ENCODE results near the gene AOC2. TPM values are rescaled to one million over a fixed set of nuclear protein-coding genes. Genes with fewer than 3 reads are reported as not detected.

The AOC2 gene
- total RNA-seq, 3 donors from 2014 or later: 1.8 to 11.8 (median 2.3) TPM

GRCh38 chr17:42845918-42846593 lies 1.7 kb downstream of the AOC2 start:
- no peaks in the 10 kb centered on the region for H3K9me3 ChIP-seq
- TF ChIP-seq POLR2AphosphoS5 (IDR thresholded peaks at IDR 0.05) (no peak), CTCF (IDR thresholded peaks at IDR 0.05) (no peak), POLR2A (IDR thresholded peaks at IDR 0.05) (no peak)
- H3K27me3 ChIP-seq: no peaks in the 10 kb centered on the region
- intact Hi-C loops (cut with DNase I; ENCODE audit: low total_unique reads): loop anchor here (10.0 kb wide), 1 partner anchor 489 kb away; no protein-coding TSS in a partner anchor
- H3K36me3 ChIP-seq: no peaks in the 10 kb centered on the region
- DNase-seq (ENCODE audit: low spot score in 2 of 2): no peak
- no peaks in the 10 kb centered on the region for H3K4me1 ChIP-seq
- peak overlapping the region in 1 of 2 donors; percentile 59 for H3K27ac ChIP-seq
- H3K4me3 ChIP-seq: no peak overlapping the region

GRCh38 chr17:42846594-42847280 lies 2.4 kb downstream of the AOC2 start:
- H3K27me3 ChIP-seq: no peaks in the 10 kb centered on the region
- H3K27ac ChIP-seq: peak overlapping the region in 1 of 2 donors; percentile 59
- intact Hi-C loops (cut with DNase I; ENCODE audit: low total_unique reads): loop anchor here (10.0 kb wide), 1 partner anchor 488 kb away; no protein-coding TSS in a partner anchor
- DNase-seq (ENCODE audit: low spot score in 2 of 2): no peak
- no peaks in the 10 kb centered on the region for H3K36me3 ChIP-seq
- no peak overlapping the region for H3K4me3 ChIP-seq
- no peak for TF ChIP-seq CTCF (IDR thresholded peaks at IDR 0.05)
- no peak for TF ChIP-seq POLR2AphosphoS5 (IDR thresholded peaks at IDR 0.05)
- TF ChIP-seq POLR2A (IDR thresholded peaks at IDR 0.05): no peak
- no peaks in the 10 kb centered on the region for H3K4me1 ChIP-seq
- H3K9me3 ChIP-seq: no peaks in the 10 kb centered on the region

GRCh38 chr17:42848093-42848492 lies 3.7 kb downstream of the AOC2 start:
- no peak for DNase-seq (ENCODE audit: low spot score in 2 of 2)
- no peaks in the 10 kb centered on the region for H3K36me3 ChIP-seq
- no peaks in the 10 kb centered on the region for H3K4me1 ChIP-seq
- TF ChIP-seq CTCF (IDR thresholded peaks at IDR 0.05): no peak
- no peak for TF ChIP-seq POLR2AphosphoS5 (IDR thresholded peaks at IDR 0.05)
- TF ChIP-seq POLR2A (IDR thresholded peaks at IDR 0.05): no peak
- H3K27ac ChIP-seq: no peak overlapping the region
- H3K27me3 ChIP-seq: no peaks in the 10 kb centered on the region
- intact Hi-C loops (cut with DNase I; ENCODE audit: low total_unique reads): loop anchor here (10.0 kb wide), 1 partner anchor 487 kb away; no protein-coding TSS in a partner anchor
- no peak overlapping the region for H3K4me3 ChIP-seq
- H3K9me3 ChIP-seq: no peaks in the 10 kb centered on the region

- H3K4me3 ChIP-seq: no peak overlapping the region
- intact Hi-C loops (cut with DNase I; ENCODE audit: low total_unique reads): loop anchor here (10.0 kb wide), 1 partner anchor 486 kb away; no protein-coding TSS in a partner anchor
- no peaks in the 10 kb centered on the region for H3K4me1 ChIP-seq
- TF ChIP-seq POLR2AphosphoS5 (IDR thresholded peaks at IDR 0.05) (no peak), POLR2A (IDR thresholded peaks at IDR 0.05) (no peak), CTCF (IDR thresholded peaks at IDR 0.05) (no peak)
- no peaks in the 10 kb centered on the region for H3K36me3 ChIP-seq
- no peak for DNase-seq (ENCODE audit: low spot score in 2 of 2)
- no peaks in the 10 kb centered on the region for H3K9me3 ChIP-seq
- no peak overlapping the region for H3K27ac ChIP-seq
- no peaks in the 10 kb centered on the region for H3K27me3 ChIP-seq
Observed at GRCh38 chr17:42849031-42849430, 4.7 kb downstream of the AOC2 start.

All from breast epithelium (tissue), 4 donors.